HG02798 (cell line): ENCODE measurements around the gene MAP2K7.

ENCODE experiments used
- ATAC-seq: cut with Tn5 transposase; IDR thresholded peaks from one replicate; pipeline ENCODE4 v1.9.1; 2021; ENCODE audit warnings: mild to moderate bottlenecking; ENCODE audit not compliant: unreplicated experiment, poor library complexity

MAP2K7 gene

GRCh38 chr19:7866399-7867091 is 37.1 kb upstream of the MAP2K7 start:
- ATAC-seq = no peak

- no peak for ATAC-seq
These were observed 36.4 kb upstream of the MAP2K7 start for GRCh38 chr19:7867092-7867844.

- no peak for ATAC-seq
These were observed 35.4 kb upstream of the MAP2K7 start for GRCh38 chr19:7868326-7868670.

GRCh38 chr19:7868671-7869452 is 34.8 kb upstream of the MAP2K7 start:
- ATAC-seq = peak; percentile 59

GRCh38 chr19:7869453-7869909 is 34.2 kb upstream of the MAP2K7 start:
- peak; percentile 54 for ATAC-seq

GRCh38 chr19:7869910-7870511 is 33.7 kb upstream of the MAP2K7 start:
- no peak for ATAC-seq

- ATAC-seq = no peak
These were observed 32.9 kb upstream of the MAP2K7 start for GRCh38 chr19:7870571-7871436.

GRCh38 chr19:7871437-7872305 is 32.0 kb upstream of the MAP2K7 start:
- ATAC-seq = no peak

GRCh38 chr19:7872306-7873204 is 31.1 kb upstream of the MAP2K7 start:
- ATAC-seq = no peak

- ATAC-seq = no peak
These were observed 30.2 kb upstream of the MAP2K7 start for GRCh38 chr19:7873304-7874075.

GRCh38 chr19:7874076-7874896 is 29.4 kb upstream of the MAP2K7 start, which contains the start of gene PRR36:
Gene PRR36, minus strand, starts transcription at chr19:7874390. Its CDS starts 701 bp downstream, at chr19:7873689.
- no peak for ATAC-seq

- ATAC-seq = no peak
These were observed 28.8 kb upstream of the MAP2K7 start for GRCh38 chr19:7874897-7875273.

GRCh38 chr19:7877249-7877836 is 26.3 kb upstream of the MAP2K7 start:
- no peak for ATAC-seq

- no peak for ATAC-seq
These were observed 24.4 kb upstream of the MAP2K7 start for GRCh38 chr19:7879111-7879807.

- ATAC-seq = no peak
These were observed 23.8 kb upstream of the MAP2K7 start for GRCh38 chr19:7879836-7880235.
